Right lobe of liver (tissue), 6 donors: ENCODE data around the gene TNFAIP8L3. TPM values are rescaled to one million over a fixed set of nuclear protein-coding genes. Genes with fewer than 3 reads are reported as not detected.

ENCODE experiments used
- ATAC-seq, 4 donors: fragments of 200-7000 bp; cut with Tn5 transposase; one replicate each; pipeline ENCODE4 v1.9.1; 2020; ENCODE audit warnings: mild to moderate bottlenecking in 4 of 4, moderate library complexity in 4 of 4
- DNase-seq, 3 donors: peaks; one replicate each; pipeline ENCODE4 v3.0.0-alpha.2; 2020
- H3K27ac ChIP-seq, 3 donors: fragments of 200-600 bp; one replicate each; pipeline ENCODE4 v1.8.0; 2022
- H3K27me3 ChIP-seq, 2 donors: fragments of 200-600 bp; one replicate each; pipeline ENCODE4 v1.8.0; 2022
- H3K36me3 ChIP-seq, 4 donors: fragments of 200-600 bp; sonication (generic) in 1 of 4; one replicate each; pipeline versions ENCODE4 v1.5.1 to v1.8.0; 2017 to 2022; ENCODE audit warnings: control low read depth in 1 of 4
- H3K4me1 ChIP-seq, 4 donors: fragments of 200-600 bp; sonication (generic) in 1 of 4; one replicate each; pipeline versions ENCODE4 v1.5.1 to v1.8.0; 2017 to 2022; ENCODE audit warnings: control low read depth in 1 of 4
- H3K4me3 ChIP-seq, 3 donors: fragments of 200-600 bp; one replicate each; pipeline ENCODE4 v1.8.0; 2022
- H3K9me3 ChIP-seq, 4 donors: fragments of 200-600 bp; sonication (generic) in 1 of 4; one replicate each; pipeline versions ENCODE4 v1.5.1 to v1.8.0; 2017 to 2022; ENCODE audit warnings: control low read depth in 1 of 4
- POLR2A ChIP-seq: fragments of 450-650 bp; IDR thresholded peaks from one replicate; pipeline ENCODE4 v1.6.1; 2017; ENCODE audit warnings: antibody characterized with exemption, mild to moderate bottlenecking
- WGBS: methylation state at CpG from one replicate; pipeline ENCODE4 v1.1.6; 2018; ENCODE audit warnings: low coverage, low lambda C conversion rate; ENCODE audit not compliant: insufficient coverage; ENCODE audit errors: missing lambda C conversion rate; 5-methylcytosine and 5-hydroxymethylcytosine counted together
- intact Hi-C, 2 donors: fragments of 100-400 bp; cut with DNase I; formaldehyde crosslinking; loops; one replicate each; pipeline versions ENCODE4 v1.11.2 to v1.14.1; 2022
- total RNA-seq, 6 experiments: library from RNA; depleted of rRNA in 2 of 6; stranded (reverse); fragments of >200 nt in 2 of 6; fragmentation: NEBNext Ultra II Directional in 3 of 6; extraction: Animal tissue kit (Norgen Biotek cat#: 25700) in 3 of 6; gene quantifications; one replicate each; pipeline versions ENCODE4 v1.1.0 to v1.2.4, GENCODE V29; 2016 to 2023
- TF ChIP-seq, protein P1 (sequence below), 4 donors: fragments of 200-600 bp in 3 of 4; fragments of 450-650 bp in 1 of 4; IDR thresholded peaks; one replicate each; pipeline versions ENCODE4 v1.5.1 to v1.8.0; 2016 to 2022; ENCODE audit warnings: antibody characterized with exemption in 4 of 4, mild to moderate bottlenecking in 2 of 4
- donor health status: DM: no; HTN: yes; CAD: no.
- donor health status: DM: no; HTN: no; CAD: no.
- donor health status: DM: no; HTN: no; CAD: no.
- donor health status: DM: no; HTN: yes; CAD: no.
- donor health status: DM: no; HTN: yes; CAD: no.

The TNFAIP8L3 gene
- total RNA-seq, 6 experiments from 2014 or later: 0.49 to 2.0 (median 0.95) TPM

DNA sequence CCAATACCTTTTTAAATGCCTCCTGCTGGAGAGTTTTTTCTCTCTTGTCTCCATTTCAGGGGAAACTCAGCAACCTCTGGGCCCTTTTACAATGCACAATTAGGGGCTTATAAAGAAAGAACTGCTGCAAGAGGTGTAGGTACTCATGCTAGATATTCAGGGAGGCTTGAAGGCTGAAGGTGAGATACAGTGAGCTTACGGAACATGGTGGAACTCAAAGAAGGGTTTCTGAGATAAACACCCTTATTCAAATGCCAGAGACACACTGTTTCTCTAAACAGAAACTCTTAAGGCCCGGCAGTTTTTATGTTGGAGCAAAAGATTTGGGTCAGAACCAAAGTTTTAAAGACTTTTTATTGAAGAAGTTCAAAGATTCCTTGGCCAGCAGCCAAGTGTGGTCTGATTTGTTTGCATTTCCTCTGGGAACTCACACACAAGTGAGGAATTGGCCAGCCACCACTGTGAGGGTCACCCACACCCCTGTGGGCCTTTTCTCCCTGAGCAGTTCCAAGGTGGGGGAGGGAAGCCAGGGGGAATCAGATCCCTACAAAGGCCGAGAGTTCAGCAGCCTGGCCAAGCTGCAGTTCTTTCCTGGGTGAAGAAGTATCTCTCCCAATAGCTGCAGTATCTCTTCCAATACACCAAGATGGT, 47.8 kb downstream of the TNFAIP8L3 start:
- no peaks in the 10 kb centered on the region for H3K27me3 ChIP-seq
- 20% methylated on average over 3 of the region's 3 CpGs for WGBS
- intact Hi-C loops: no loop called here
- ATAC-seq: peak; percentile 87 to 93 (median 90)
- H3K27ac ChIP-seq: no peak overlapping the region
- no peaks in the 10 kb centered on the region for H3K36me3 ChIP-seq
- peaks cover 0 to 26% (median 4%) of the 10 kb centered on the region in 4 donors for H3K4me1 ChIP-seq
- no peak overlapping the region for H3K4me3 ChIP-seq
- no peaks in the 10 kb centered on the region for H3K9me3 ChIP-seq
- peak; percentile 58 to 85 (median 84) for DNase-seq
- TF ChIP-seq, protein P1, sequence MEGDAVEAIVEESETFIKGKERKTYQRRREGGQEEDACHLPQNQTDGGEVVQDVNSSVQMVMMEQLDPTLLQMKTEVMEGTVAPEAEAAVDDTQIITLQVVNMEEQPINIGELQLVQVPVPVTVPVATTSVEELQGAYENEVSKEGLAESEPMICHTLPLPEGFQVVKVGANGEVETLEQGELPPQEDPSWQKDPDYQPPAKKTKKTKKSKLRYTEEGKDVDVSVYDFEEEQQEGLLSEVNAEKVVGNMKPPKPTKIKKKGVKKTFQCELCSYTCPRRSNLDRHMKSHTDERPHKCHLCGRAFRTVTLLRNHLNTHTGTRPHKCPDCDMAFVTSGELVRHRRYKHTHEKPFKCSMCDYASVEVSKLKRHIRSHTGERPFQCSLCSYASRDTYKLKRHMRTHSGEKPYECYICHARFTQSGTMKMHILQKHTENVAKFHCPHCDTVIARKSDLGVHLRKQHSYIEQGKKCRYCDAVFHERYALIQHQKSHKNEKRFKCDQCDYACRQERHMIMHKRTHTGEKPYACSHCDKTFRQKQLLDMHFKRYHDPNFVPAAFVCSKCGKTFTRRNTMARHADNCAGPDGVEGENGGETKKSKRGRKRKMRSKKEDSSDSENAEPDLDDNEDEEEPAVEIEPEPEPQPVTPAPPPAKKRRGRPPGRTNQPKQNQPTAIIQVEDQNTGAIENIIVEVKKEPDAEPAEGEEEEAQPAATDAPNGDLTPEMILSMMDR (IDR thresholded peaks at IDR 0.05): no peak
- TF ChIP-seq POLR2A: no peak

DNA sequence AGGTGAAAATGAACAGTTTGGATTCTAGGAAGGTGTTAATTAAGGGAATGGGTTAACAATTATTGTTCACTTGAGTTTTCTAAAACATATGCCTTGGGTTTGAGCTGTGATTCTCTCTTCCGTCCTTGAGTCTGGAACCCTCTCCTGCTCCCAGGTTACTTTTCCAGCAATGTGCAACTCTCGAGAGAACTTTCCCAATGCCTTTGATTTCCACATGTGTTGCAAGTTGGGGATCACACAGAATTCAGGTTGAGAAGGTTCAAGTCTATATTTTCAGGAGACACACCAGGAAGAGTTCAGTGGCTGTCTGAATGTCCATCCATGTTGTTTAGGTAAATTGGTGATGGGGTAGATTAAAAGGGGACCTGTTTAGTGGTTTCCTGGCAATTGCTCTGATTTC, 48.7 kb downstream of the TNFAIP8L3 start:
- ATAC-seq (peak in 3 of 4 donors; percentile 29 to 62 (median 49)), DNase-seq (no peak)
- H3K4me3 ChIP-seq: no peak overlapping the region
- H3K4me1 ChIP-seq: peaks cover 0 to 26% (median 4%) of the 10 kb centered on the region in 4 donors
- WGBS: 32% methylated on average over 2 of the region's 2 CpGs
- intact Hi-C loops: no loop called here
- no peaks in the 10 kb centered on the region for H3K9me3 ChIP-seq
- TF ChIP-seq, protein P1 (IDR thresholded peaks at IDR 0.05): no peak
- TF ChIP-seq POLR2A: no peak
- no peaks in the 10 kb centered on the region for H3K36me3 ChIP-seq
- H3K27ac ChIP-seq: no peak overlapping the region
- no peaks in the 10 kb centered on the region for H3K27me3 ChIP-seq

DNA sequence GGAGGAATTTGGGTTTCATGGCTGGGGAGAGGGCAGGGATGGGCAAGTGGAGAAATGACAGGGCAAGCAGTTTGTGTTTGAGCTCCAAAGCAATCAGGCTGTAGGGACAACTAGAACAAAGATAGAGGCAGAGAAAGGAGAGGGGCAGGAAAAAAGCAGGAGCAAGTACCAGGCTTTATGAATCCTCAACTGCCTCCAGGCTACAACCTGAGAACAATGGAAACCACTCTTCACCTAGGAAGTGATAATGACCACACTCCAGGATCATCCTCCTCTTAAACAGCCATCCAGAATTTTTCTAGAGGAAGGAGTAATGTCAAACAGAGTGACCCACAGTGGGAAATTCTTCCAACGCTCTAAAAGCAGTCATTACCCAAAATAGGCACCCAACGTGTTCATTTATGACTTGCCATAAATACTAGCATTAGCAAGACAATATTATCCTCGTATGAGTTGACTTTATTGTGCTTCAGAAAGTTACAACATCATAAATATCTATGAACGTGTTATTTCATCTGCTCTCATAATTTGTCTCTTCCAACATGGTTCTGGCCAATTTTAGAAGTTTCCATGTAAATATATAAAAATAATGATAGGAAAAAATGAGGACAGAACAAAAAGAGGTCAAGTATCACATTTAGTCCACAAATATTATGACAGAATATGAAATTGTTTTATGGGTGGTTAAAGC, 50.5 kb downstream of the TNFAIP8L3 start:
- ATAC-seq: no peak
- peaks cover 0 to 26% (median 4%) of the 10 kb centered on the region in 4 donors for H3K4me1 ChIP-seq
- TF ChIP-seq, protein P1 (IDR thresholded peaks at IDR 0.05): no peak
- no peak for TF ChIP-seq POLR2A
- no peaks in the 10 kb centered on the region for H3K9me3 ChIP-seq
- 74% methylated on average over 4 of the region's 4 CpGs for WGBS
- intact Hi-C loops: no loop called here
- DNase-seq: no peak
- H3K36me3 ChIP-seq: no peaks in the 10 kb centered on the region
- H3K27me3 ChIP-seq: no peaks in the 10 kb centered on the region
- H3K27ac ChIP-seq: no peak overlapping the region
- H3K4me3 ChIP-seq: no peak overlapping the region

DNA sequence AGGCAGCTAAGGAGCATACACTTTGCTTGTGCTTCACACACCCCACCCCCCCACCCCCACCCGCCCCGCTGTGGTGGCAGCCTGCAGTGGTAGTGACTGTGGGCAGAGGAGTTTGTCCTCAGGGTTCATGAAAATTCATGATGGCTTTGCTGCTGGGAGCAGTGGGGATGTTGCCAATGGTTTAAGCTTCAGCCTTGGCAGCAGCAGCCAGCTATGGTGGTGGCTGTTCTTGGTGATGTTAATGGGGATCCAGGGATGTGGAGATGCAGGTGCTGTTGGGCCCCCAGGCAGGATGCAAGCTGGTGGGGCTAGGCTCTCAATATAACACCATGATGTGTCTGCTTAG, 55.8 kb downstream of the TNFAIP8L3 start:
- no CpG with 5 or more reads among the region's 2 CpGs for WGBS
- no peak overlapping the region for H3K27ac ChIP-seq
- no peak for TF ChIP-seq POLR2A
- TF ChIP-seq, protein P1 (IDR thresholded peaks at IDR 0.05): no peak
- no peaks in the 10 kb centered on the region for H3K36me3 ChIP-seq
- H3K4me3 ChIP-seq: no peak overlapping the region
- DNase-seq: no peak
- no peaks in the 10 kb centered on the region for H3K9me3 ChIP-seq
- intact Hi-C loops: no loop called here
- H3K4me1 ChIP-seq: no peaks in the 10 kb centered on the region
- no peaks in the 10 kb centered on the region for H3K27me3 ChIP-seq
- ATAC-seq: no peak
